HG03095 (cell line): ENCODE results near the gene KPNA6.

ENCODE experiments used
- ATAC-seq: cut with Tn5 transposase; IDR thresholded peaks from one replicate; pipeline ENCODE4 v1.9.1; 2021; ENCODE audit warnings: moderate library complexity; ENCODE audit not compliant: unreplicated experiment

KPNA6 gene

GRCh38 chr1:32186077-32186476, 78.2 kb downstream of the KPNA6 start:
- ATAC-seq: no peak

- ATAC-seq: no peak
Observed at GRCh38 chr1:32186491-32186890, 78.6 kb downstream of the KPNA6 start.

GRCh38 chr1:32187850-32188249, 80.0 kb downstream of the KPNA6 start:
- no peak for ATAC-seq

- ATAC-seq: no peak
Observed at GRCh38 chr1:32192220-32192948, 84.5 kb downstream of the KPNA6 start.

- ATAC-seq: no peak
Observed at GRCh38 chr1:32194984-32195383, 87.1 kb downstream of the KPNA6 start.

GRCh38 chr1:32195531-32195930, 87.7 kb downstream of the KPNA6 start:
- no peak for ATAC-seq

GRCh38 chr1:32195972-32196823, 88.3 kb downstream of the KPNA6 start:
- ATAC-seq: no peak

GRCh38 chr1:32197074-32197473, 89.2 kb downstream of the KPNA6 start:
- no peak for ATAC-seq

GRCh38 chr1:32197837-32198236, 90.0 kb downstream of the KPNA6 start:
- ATAC-seq: no peak

- ATAC-seq: no peak
Observed at GRCh38 chr1:32198237-32199042, 90.6 kb downstream of the KPNA6 start.

GRCh38 chr1:32199043-32199716, 91.3 kb downstream of the KPNA6 start:
- ATAC-seq: no peak

- ATAC-seq: no peak
Observed at GRCh38 chr1:32199717-32200072, 91.8 kb downstream of the KPNA6 start.

GRCh38 chr1:32200226-32201010, 92.6 kb downstream of the KPNA6 start, which contains the start of gene CCDC28B:
CCDC28B (plus strand) TSS chr1:32200595; CDS start chr1:32201936, 1,341 bp downstream.
- ATAC-seq: no peak

- ATAC-seq: no peak
Observed at GRCh38 chr1:32201011-32201855, 93.4 kb downstream of the KPNA6 start.

GRCh38 chr1:32204943-32205361, 97.1 kb downstream of the KPNA6 start:
- ATAC-seq: no peak

GRCh38 chr1:32205401-32206370, 97.8 kb downstream of the KPNA6 start, which contains the start of gene IQCC:
IQCC (plus strand) TSS chr1:32205671; CDS start chr1:32205682, 11 bp downstream.
- ATAC-seq: no peak

- ATAC-seq: no peak
Observed at GRCh38 chr1:32208469-32208868, 100.6 kb downstream of the KPNA6 start.

GRCh38 chr1:32208891-32209328, 101.1 kb downstream of the KPNA6 start, which contains the start of gene DCDC2B:
DCDC2B (plus strand) TSS chr1:32209089; CDS start chr1:32209094, 5 bp downstream.
- ATAC-seq: no peak
